Neutrophil (primary cell): ENCODE results near the gene NT5E.

Experiments
- H3K27ac ChIP-seq: fragments of 200-600 bp; sonication (generic); 2 replicates; pipeline ENCODE4 v1.5.1; 2016; ENCODE audit warnings: mild to moderate bottlenecking, moderate library complexity
- H3K27me3 ChIP-seq: fragments of 200-600 bp; sonication (generic); 2 replicates; pipeline ENCODE4 v1.6.0; 2016; ENCODE audit warnings: mild to moderate bottlenecking
- H3K36me3 ChIP-seq: fragments of 200-600 bp; sonication (generic); 2 replicates; pipeline ENCODE4 v1.5.1; 2017
- H3K4me1 ChIP-seq, 2 experiments: fragments of 200-600 bp in 1 of 2; sonication (generic) in 1 of 2; 1 replicate in 1 of 2; 2 replicates in 1 of 2; pipeline versions ENCODE4 v1.5.1 to v1.6.1; 2013 to 2016; ENCODE audit warnings: low read depth in 1 of 2, low read length in 1 of 2, mild to moderate bottlenecking in 1 of 2, moderate library complexity in 1 of 2; ENCODE audit not compliant: control insufficient read depth in 1 of 2, insufficient read depth in 1 of 2
- H3K4me3 ChIP-seq, 2 experiments: fragments of 200-600 bp in 1 of 2; sonication (generic) in 1 of 2; 1 replicate in 1 of 2; 2 replicates in 1 of 2; pipeline ENCODE4 v1.5.1; 2013 to 2016; ENCODE audit warnings: low read depth in 1 of 2, low read length in 1 of 2, mild to moderate bottlenecking in 1 of 2, moderate library complexity in 1 of 2
- H3K9me3 ChIP-seq: fragments of 200-600 bp; sonication (generic); 2 replicates; pipeline ENCODE4 v1.5.1; 2016
- CTCF ChIP-seq: fragments of 200-600 bp; sonication (generic); IDR thresholded peaks from 2 replicates; pipeline ENCODE4 v1.5.1; 2016; ENCODE audit warnings: antibody characterized with exemption

The NT5E gene

GRCh38 chr6:85482905-85483700 lies 33.2 kb downstream of the NT5E start:
- H3K9me3 ChIP-seq: no peaks in the 10 kb centered on the region
- H3K4me1 ChIP-seq: no peaks in the 10 kb centered on the region
- no peak overlapping the region for H3K27ac ChIP-seq
- H3K27me3 ChIP-seq: no peaks in the 10 kb centered on the region
- no peaks in the 10 kb centered on the region for H3K36me3 ChIP-seq
- no peak overlapping the region for H3K4me3 ChIP-seq
- TF ChIP-seq CTCF: peak; percentile 97

- Histone ChIP-seq H3K36me3 (no peaks in the 10 kb centered on the region), H3K4me1 (no peaks in the 10 kb centered on the region), H3K4me3 (no peak overlapping the region), H3K27ac (no peak overlapping the region), H3K27me3 (no peaks in the 10 kb centered on the region), H3K9me3 (no peaks in the 10 kb centered on the region)
- no peak for TF ChIP-seq CTCF
Observed at GRCh38 chr6:85483846-85484245, 34.0 kb downstream of the NT5E start.

- no peaks in the 10 kb centered on the region for H3K27me3 ChIP-seq
- no peaks in the 10 kb centered on the region for H3K9me3 ChIP-seq
- no peaks in the 10 kb centered on the region for H3K36me3 ChIP-seq
- no peak overlapping the region for H3K4me3 ChIP-seq
- H3K4me1 ChIP-seq: no peaks in the 10 kb centered on the region
- TF ChIP-seq CTCF: no peak
- H3K27ac ChIP-seq: no peak overlapping the region
Observed at GRCh38 chr6:85484948-85485347, 35.1 kb downstream of the NT5E start.

- no peaks in the 10 kb centered on the region for H3K36me3 ChIP-seq
Observed at GRCh38 chr6:85490516-85491248, 40.8 kb downstream of the NT5E start.

GRCh38 chr6:85493389-85493788 lies 43.5 kb downstream of the NT5E start:
- peaks cover 0 to 11% of the 10 kb centered on the region in 2 experiments for H3K4me1 ChIP-seq
- H3K4me3 ChIP-seq: no peak overlapping the region
- no peak overlapping the region for H3K27ac ChIP-seq
- TF ChIP-seq CTCF: no peak
- H3K27me3 ChIP-seq: no peaks in the 10 kb centered on the region
- H3K36me3 ChIP-seq: no peaks in the 10 kb centered on the region
- H3K9me3 ChIP-seq: no peaks in the 10 kb centered on the region

More at GRCh38 chr6:85490516-85491248, 40.8 kb downstream of the NT5E start:
- H3K4me1 ChIP-seq: peaks cover 0 to 10% of the 10 kb centered on the region in 2 experiments
- H3K9me3 ChIP-seq: no peaks in the 10 kb centered on the region
- H3K27ac ChIP-seq: no peak overlapping the region
- no peak for TF ChIP-seq CTCF
- H3K4me3 ChIP-seq: no peak overlapping the region
- H3K27me3 ChIP-seq: no peaks in the 10 kb centered on the region
